Skeletal muscle tissue (tissue), 4 donors: ENCODE measurements around the gene RAB39A. TPM values are rescaled to one million over a fixed set of nuclear protein-coding genes. Genes with fewer than 3 reads are reported as not detected.

ENCODE experiments used
- H3K27ac ChIP-seq: one replicate; pipeline ENCODE4 v1.7.0; 2013; ENCODE audit warnings: mild to moderate bottlenecking, low read depth, low read length, inconsistent platforms
- H3K27me3 ChIP-seq, 3 donors: one replicate each; pipeline ENCODE4 v1.7.0; 2013; ENCODE audit warnings: low read length in 3 of 3; ENCODE audit not compliant: control insufficient read depth in 3 of 3, insufficient read depth in 3 of 3
- H3K36me3 ChIP-seq, 3 donors: one replicate each; pipeline ENCODE4 v1.7.0; 2013; ENCODE audit warnings: low read length in 3 of 3; ENCODE audit not compliant: control insufficient read depth in 3 of 3, insufficient read depth in 3 of 3
- H3K4me1 ChIP-seq, 3 donors: one replicate each; pipeline ENCODE4 v1.7.0; 2013; ENCODE audit warnings: low read length in 3 of 3, mild to moderate bottlenecking in 3 of 3; ENCODE audit not compliant: control insufficient read depth in 3 of 3, insufficient read depth in 3 of 3
- H3K4me3 ChIP-seq, 3 donors: one replicate each; pipeline ENCODE4 v1.7.0; 2013; ENCODE audit warnings: low read length in 3 of 3
- H3K9ac ChIP-seq, 3 donors: one replicate each; pipeline ENCODE4 v1.7.0; 2013; ENCODE audit warnings: low read length in 3 of 3, mild to moderate bottlenecking in 3 of 3, moderate library complexity in 2 of 3, low read depth in 1 of 3
- H3K9me3 ChIP-seq, 3 donors: one replicate each; pipeline ENCODE4 v1.7.0; 2013; ENCODE audit warnings: low read length in 3 of 3; ENCODE audit not compliant: control insufficient read depth in 3 of 3
- total RNA-seq: library from RNA; depleted of rRNA; stranded (reverse); fragments of >200 nt; gene quantifications from one replicate; pipeline ENCODE4 v1.2.3, GENCODE V29; 2014
- donor health status: Osteomylitis.

RAB39A gene
- total RNA-seq, 1 donor from 2014 or later = 2.1 TPM

DNA sequence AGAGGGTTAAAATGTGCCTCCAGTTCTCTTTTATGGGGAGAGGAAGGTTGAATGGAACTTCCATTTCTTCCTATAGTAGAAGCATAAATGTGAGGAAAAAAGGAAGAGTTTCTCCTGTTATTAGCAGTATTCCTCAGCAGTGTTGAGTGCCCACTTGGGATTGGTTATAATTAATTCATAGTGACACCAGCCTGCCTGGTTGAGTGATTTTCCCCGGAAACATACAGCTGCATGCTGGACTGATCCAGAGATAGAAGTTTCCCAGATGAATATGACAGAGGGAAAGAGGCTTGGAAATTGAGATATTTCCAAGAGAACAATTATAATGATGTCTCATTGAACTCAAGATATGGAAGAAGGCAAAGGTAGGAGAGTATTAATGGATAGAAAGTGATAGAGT lies 28.3 kb downstream of the RAB39A start:
- H3K27ac ChIP-seq = no peak overlapping the region
- no peaks in the 10 kb centered on the region for H3K36me3 ChIP-seq
- no peak overlapping the region for H3K4me3 ChIP-seq
- H3K4me1 ChIP-seq = peaks cover 0 to 3% (median 0%) of the 10 kb centered on the region in 3 donors
- H3K9ac ChIP-seq = no peak overlapping the region
- H3K27me3 ChIP-seq = peaks cover 0 to 3% (median 0%) of the 10 kb centered on the region in 3 donors
- no peaks in the 10 kb centered on the region for H3K9me3 ChIP-seq

DNA sequence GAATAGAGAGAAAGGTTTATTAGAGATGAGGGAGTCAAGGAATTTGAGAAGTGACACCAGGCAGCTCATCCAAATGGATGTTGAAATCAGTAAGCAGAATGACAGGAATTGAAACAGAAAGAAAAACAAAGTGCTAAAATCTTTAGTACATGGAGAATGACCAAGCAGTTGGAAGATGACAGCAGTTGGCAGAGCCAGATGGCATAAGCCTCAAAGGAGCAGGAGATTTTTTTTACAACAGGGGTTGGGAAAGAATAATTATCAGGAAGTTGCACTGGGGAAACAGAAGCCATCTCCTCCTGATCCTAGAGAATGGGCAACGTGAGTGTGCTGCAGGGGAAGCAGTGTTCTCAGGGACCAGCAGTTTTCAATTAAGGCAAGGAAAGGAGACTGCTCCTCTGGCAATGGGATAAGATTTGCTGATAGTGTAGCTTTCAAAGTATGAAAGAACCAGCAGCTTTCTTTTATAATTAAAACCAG lies 28.9 kb downstream of the RAB39A start:
- Histone ChIP-seq H3K4me3 (no peak overlapping the region), H3K9ac (no peak overlapping the region), H3K27me3 (peaks cover 0 to 3% (median 0%) of the 10 kb centered on the region in 3 donors), H3K27ac (no peak overlapping the region), H3K36me3 (no peaks in the 10 kb centered on the region), H3K9me3 (no peaks in the 10 kb centered on the region), H3K4me1 (peaks cover 0 to 3% (median 0%) of the 10 kb centered on the region in 3 donors)

DNA sequence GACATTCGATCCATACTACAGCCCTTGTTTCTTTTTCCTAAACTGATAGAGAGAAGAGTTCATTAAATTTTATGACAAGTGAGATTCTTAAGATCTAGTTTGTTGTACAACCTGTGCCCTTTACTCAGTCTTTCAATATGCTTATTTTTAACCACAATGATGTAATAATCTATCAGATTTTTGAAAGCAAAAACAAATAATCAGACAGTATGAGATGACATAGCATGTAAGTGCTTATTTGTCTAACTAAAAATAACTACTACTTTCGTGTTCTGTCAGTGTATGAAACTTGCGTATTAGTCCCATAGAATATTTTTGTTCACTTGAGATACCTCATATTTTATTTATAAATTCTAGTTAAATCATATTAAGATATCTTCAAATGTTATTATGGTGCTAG lies 33.2 kb downstream of the RAB39A start:
- no peaks in the 10 kb centered on the region for H3K36me3 ChIP-seq
- no peaks in the 10 kb centered on the region for H3K27me3 ChIP-seq
- no peaks in the 10 kb centered on the region for H3K9me3 ChIP-seq
- peaks cover 0 to 3% (median 0%) of the 10 kb centered on the region in 3 donors for H3K4me1 ChIP-seq
- no peak overlapping the region for H3K9ac ChIP-seq
- no peak overlapping the region for H3K27ac ChIP-seq
- H3K4me3 ChIP-seq = no peak overlapping the region

DNA sequence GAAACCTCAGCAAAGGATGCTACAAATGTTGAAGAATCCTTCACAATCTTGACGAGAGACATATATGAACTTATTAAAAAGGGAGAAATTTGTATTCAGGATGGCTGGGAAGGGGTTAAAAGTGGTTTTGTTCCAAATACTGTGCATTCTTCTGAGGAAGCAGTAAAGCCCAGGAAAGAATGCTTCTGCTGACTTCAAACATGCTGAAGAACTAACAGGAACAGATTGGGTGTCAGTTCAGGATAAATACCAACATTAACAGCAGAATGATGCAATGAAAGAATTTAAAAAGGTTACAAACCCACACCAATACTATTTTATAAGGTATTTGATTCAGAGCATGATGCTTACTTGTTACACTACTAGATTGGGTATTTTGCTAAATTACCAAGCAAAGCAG lies 33.9 kb downstream of the RAB39A start:
- H3K27me3 ChIP-seq = no peaks in the 10 kb centered on the region
- H3K9me3 ChIP-seq = no peaks in the 10 kb centered on the region
- no peaks in the 10 kb centered on the region for H3K4me1 ChIP-seq
- H3K36me3 ChIP-seq = no peaks in the 10 kb centered on the region
- H3K9ac ChIP-seq = no peak overlapping the region
- no peak overlapping the region for H3K4me3 ChIP-seq
- no peak overlapping the region for H3K27ac ChIP-seq

DNA sequence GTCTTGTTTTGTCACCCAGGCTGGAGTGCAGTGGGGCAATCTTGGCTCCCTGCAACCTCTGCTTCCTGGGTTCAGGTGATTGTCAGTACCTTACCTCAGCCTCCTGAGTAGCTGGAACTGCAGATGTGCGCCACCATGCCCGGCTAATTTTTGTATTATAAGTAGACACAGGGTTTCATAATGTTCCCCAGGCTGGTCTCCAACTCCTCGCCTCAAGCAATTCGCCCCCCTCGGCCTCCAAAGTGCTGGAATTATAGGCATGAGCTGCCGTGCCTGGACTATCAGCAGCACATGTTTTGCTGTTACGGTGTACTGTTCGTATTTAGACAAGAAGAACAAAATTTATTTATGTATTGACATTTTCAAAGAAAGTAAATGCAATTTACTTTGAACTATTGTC lies 34.8 kb downstream of the RAB39A start:
- no peaks in the 10 kb centered on the region for H3K4me1 ChIP-seq
- no peak overlapping the region for H3K9ac ChIP-seq
- no peak overlapping the region for H3K4me3 ChIP-seq
- no peaks in the 10 kb centered on the region for H3K36me3 ChIP-seq
- no peaks in the 10 kb centered on the region for H3K9me3 ChIP-seq
- H3K27me3 ChIP-seq = no peaks in the 10 kb centered on the region
- H3K27ac ChIP-seq = no peak overlapping the region

DNA sequence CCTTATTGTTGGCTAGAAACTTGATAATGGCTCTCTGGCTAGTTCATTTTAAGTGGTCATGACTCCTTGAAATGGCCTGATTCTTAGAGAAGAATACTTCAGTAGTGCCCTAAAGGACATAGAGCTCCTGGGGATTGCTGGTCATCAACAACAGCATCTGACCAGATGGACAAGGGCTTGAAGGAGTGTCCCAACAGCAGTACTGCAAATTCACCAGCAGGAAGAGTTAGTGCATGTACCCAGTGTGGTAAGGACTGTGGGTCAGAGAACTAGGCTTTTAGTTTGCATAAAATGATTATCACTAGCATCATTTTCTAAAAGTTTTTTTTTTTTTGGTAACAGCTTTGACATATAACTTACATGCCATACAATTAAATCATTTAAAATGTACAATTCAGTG lies 41.0 kb downstream of the RAB39A start:
- Histone ChIP-seq H3K9ac (no peak overlapping the region), H3K9me3 (no peaks in the 10 kb centered on the region), H3K36me3 (no peaks in the 10 kb centered on the region), H3K4me3 (no peak overlapping the region), H3K27me3 (no peaks in the 10 kb centered on the region), H3K27ac (no peak overlapping the region), H3K4me1 (peaks cover 0 to 7% (median 0%) of the 10 kb centered on the region in 3 donors)

DNA sequence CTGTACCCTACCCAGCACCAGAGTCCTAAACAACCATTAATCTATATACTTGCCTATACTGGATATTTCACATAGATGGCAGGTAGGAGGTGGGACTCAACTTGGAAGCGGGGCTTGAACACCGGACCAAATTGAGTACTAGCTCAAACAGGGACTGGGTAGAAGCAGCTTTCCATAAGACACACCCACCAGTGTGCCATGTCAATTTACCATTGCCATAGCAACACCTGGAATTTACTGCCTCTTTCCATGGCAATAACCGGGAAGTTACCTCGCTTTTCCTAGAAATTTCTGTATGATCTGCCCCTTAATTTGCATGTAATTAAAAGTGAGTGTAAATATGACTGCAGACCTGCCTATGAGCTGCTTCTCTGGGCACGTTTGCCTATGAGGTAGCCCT lies 41.8 kb downstream of the RAB39A start:
- Histone ChIP-seq H3K27ac (no peak overlapping the region), H3K36me3 (no peaks in the 10 kb centered on the region), H3K9me3 (no peaks in the 10 kb centered on the region)

DNA sequence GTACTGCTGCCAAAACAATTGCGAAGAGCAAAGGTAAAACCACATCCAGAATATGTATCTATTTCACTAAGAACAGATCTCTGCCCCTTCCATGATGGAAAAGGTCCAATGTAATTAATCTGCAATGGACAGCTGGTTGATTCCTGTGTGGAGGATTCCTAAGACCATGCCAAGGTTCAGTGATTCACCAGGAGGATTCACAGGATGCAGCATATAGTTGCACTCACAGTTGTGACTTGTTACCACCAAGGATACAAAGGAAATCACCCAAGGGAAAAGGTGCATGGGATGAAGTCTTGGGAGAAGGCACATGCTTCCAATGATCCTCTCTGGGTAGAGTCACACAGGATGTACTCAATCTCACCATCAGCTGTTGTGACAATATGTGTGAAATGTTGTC lies 45.4 kb downstream of the RAB39A start:
- Histone ChIP-seq H3K4me3 (no peak overlapping the region), H3K9me3 (no peaks in the 10 kb centered on the region)

More for the DNA sequence above, 41.8 kb downstream of the RAB39A start:
- no peaks in the 10 kb centered on the region for H3K27me3 ChIP-seq
- no peak overlapping the region for H3K4me3 ChIP-seq
- peaks cover 0 to 7% (median 0%) of the 10 kb centered on the region in 3 donors for H3K4me1 ChIP-seq
- H3K9ac ChIP-seq = no peak overlapping the region

DNA sequence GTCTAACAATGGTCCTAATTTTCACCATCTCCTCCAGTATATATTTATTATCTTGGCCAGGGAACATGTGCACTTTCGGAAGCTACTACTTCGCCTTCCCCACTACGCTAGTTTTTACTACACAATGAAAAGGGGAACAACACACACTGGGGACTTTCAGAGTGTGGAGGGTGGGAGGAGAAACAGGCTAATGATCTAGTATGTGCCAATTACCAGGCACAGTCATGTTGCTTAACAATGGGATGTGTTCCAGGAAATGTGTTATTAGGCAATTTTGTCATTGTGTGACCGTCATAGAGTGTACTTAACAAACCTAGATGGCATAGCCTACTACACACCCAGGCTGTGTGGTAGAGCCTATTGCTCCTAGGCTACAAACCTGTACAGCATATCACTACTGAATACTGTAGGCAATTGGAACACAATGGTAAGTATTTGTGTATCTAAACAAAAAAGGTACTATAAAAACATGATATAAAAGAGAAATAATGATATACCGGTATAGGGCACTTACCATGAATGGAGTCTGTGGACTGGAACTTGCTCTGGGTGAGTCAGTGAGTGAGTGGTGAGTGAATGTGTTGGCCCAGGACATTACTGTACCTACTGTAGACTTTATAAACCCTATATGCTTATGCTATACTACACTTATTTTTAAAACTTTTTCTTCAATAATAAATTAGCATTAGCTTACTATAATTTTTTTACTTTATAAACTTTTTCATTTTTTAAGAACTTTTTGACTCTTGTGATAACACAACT lies 60.3 kb downstream of the RAB39A start:
- Histone ChIP-seq H3K36me3 (no peaks in the 10 kb centered on the region), H3K4me1 (no peaks in the 10 kb centered on the region), H3K27ac (no peak overlapping the region), H3K27me3 (no peaks in the 10 kb centered on the region), H3K4me3 (no peak overlapping the region), H3K9me3 (no peaks in the 10 kb centered on the region), H3K9ac (no peak overlapping the region)

More for the DNA sequence above, 45.4 kb downstream of the RAB39A start:
- peaks cover 0 to 7% (median 0%) of the 10 kb centered on the region in 3 donors for H3K4me1 ChIP-seq
- no peak overlapping the region for H3K9ac ChIP-seq
- H3K27me3 ChIP-seq = no peaks in the 10 kb centered on the region
- H3K27ac ChIP-seq = no peak overlapping the region
- no peaks in the 10 kb centered on the region for H3K36me3 ChIP-seq

DNA sequence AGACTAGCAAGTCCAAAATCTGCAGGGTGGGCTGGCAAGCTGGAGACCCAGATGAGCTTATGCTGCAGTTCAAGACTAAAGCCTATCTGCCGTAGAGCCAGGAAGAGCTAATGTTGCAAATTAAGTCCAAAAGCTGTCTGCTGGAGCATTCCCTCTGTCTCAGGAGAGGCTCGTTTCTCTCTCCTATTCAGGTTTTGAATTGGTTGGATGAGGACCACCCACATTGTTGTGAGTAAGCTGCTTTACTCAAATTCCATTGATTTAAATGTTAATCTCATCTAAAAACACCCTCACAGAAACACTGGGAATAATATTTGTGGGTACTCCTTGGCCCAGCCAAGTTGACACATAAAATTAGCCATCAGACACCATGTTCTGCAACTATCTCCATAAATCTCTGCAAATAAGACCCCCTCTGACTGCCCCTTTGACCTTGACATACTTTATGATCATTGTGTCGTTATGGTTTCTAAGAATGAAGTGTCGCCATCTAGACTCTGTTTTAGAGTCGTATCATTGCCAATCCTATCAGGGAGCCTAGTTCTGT lies 63.7 kb downstream of the RAB39A start:
- Histone ChIP-seq H3K27me3 (no peaks in the 10 kb centered on the region), H3K4me3 (no peak overlapping the region), H3K27ac (no peak overlapping the region), H3K36me3 (no peaks in the 10 kb centered on the region), H3K4me1 (no peaks in the 10 kb centered on the region), H3K9me3 (no peaks in the 10 kb centered on the region), H3K9ac (no peak overlapping the region)
